MV-4-11 (cell line): ENCODE results near the gene GTPBP3.

ENCODE experiments used
- DNase-seq: peaks from one replicate; lab custom pipeline; 2025; lab: John Stamatoyannopoulos, UW

Gene GTPBP3

GRCh38 chr19:17327654-17328516 lies 9.5 kb upstream of the GTPBP3 start:
- no peak for DNase-seq

- no peak for DNase-seq
Measured at GRCh38 chr19:17328517-17329365, 8.6 kb upstream of the GTPBP3 start.

GRCh38 chr19:17329366-17330261 lies 7.7 kb upstream of the GTPBP3 start:
- DNase-seq = no peak

- DNase-seq = no peak
Measured at GRCh38 chr19:17330262-17331044, 6.9 kb upstream of the GTPBP3 start.

- no peak for DNase-seq
Measured at GRCh38 chr19:17331045-17331558, 6.3 kb upstream of the GTPBP3 start.

- DNase-seq = no peak
Measured at GRCh38 chr19:17332360-17332676, 5.0 kb upstream of the GTPBP3 start.

GRCh38 chr19:17332677-17333581 lies 4.4 kb upstream of the GTPBP3 start:
- DNase-seq = peak; percentile 80

GRCh38 chr19:17333611-17334413 lies 3.5 kb upstream of the GTPBP3 start:
- peak; percentile 97 for DNase-seq

GRCh38 chr19:17334414-17335409 lies 2.6 kb upstream of the GTPBP3 start, which contains the start of gene ANO8:
ANO8 (minus strand) TSS chr19:17334855; CDS start chr19:17334670, 185 bp downstream.
- DNase-seq = peak; percentile 98

GRCh38 chr19:17335575-17335974 lies 1.8 kb upstream of the GTPBP3 start:
- no peak for DNase-seq

GRCh38 chr19:17337675-17338432 lies 501 bp downstream of the GTPBP3 start:
- peak; percentile 16 for DNase-seq

- DNase-seq = no peak
Measured at GRCh38 chr19:17338433-17339078, 1.2 kb downstream of the GTPBP3 start.

GRCh38 chr19:17339088-17339741 lies 1.9 kb downstream of the GTPBP3 start:
- DNase-seq = no peak

- DNase-seq = no peak
Measured at GRCh38 chr19:17340302-17340870, 3.0 kb downstream of the GTPBP3 start.

- DNase-seq = no peak
Measured at GRCh38 chr19:17340871-17341357, 3.6 kb downstream of the GTPBP3 start.
